Neural crest cell (in vitro differentiated cells): ENCODE measurements around the gene CHAT. TPM values are rescaled to one million over a fixed set of nuclear protein-coding genes. Genes with fewer than 3 reads are reported as not detected.
A peak's percentile ranks its signal among the peaks of the same experiment; 100 is the strongest.

Experiments used
- DNase-seq: peaks from one replicate; pipeline ENCODE4 v3.0.0; 2021; ENCODE audit warnings: low read depth, mixed read lengths, low spot score
- H3K27ac Mint-ChIP-seq: one replicate; pipeline ENCODE4 v1.8.0; 2021; ENCODE audit warnings: mild to moderate bottlenecking, mixed read lengths; ENCODE audit not compliant: unreplicated experiment
- H3K27me3 Mint-ChIP-seq: 2 replicates; pipeline ENCODE4 v1.8.0; 2021; ENCODE audit warnings: low read depth, mild to moderate bottlenecking, mixed read lengths
- H3K36me3 Mint-ChIP-seq: 2 replicates; pipeline ENCODE4 v1.8.0; 2021; ENCODE audit warnings: low read depth, mild to moderate bottlenecking, mixed read lengths
- H3K4me1 Mint-ChIP-seq: 2 replicates; pipeline ENCODE4 v1.8.0; 2021; ENCODE audit warnings: mixed read lengths
- H3K4me3 Mint-ChIP-seq: one replicate; pipeline ENCODE4 v1.8.0; 2021; ENCODE audit warnings: mild to moderate bottlenecking, mixed read lengths
- H3K9me3 Mint-ChIP-seq: 2 replicates; pipeline ENCODE4 v1.8.0; 2021; ENCODE audit warnings: mixed read lengths
- CTCF ChIP-seq: fragments of 200-600 bp; sonication (generic); conservative IDR thresholded peaks from 2 replicates; pipeline ENCODE4 v1.5.0; 2021; ENCODE audit warnings: antibody characterized with exemption, mild to moderate bottlenecking
- total RNA-seq: library from RNA; stranded (reverse); gene quantifications from 2 replicates; pipeline ENCODE4 v1.2.1, GENCODE V29; 2021

The CHAT gene
- total RNA-seq, 1 donor from 2014 or later = 2.7 TPM

GRCh38 chr10:49596836-49597235 lies 17.0 kb upstream of the CHAT start:
- no peak overlapping the region for H3K27ac Mint-ChIP-seq
- peaks cover 9% of the 10 kb centered on the region for H3K4me1 Mint-ChIP-seq
- TF ChIP-seq CTCF = no peak
- no peaks in the 10 kb centered on the region for H3K36me3 Mint-ChIP-seq
- H3K9me3 Mint-ChIP-seq = no peaks in the 10 kb centered on the region
- H3K4me3 Mint-ChIP-seq = no peak overlapping the region
- peaks cover 27% of the 10 kb centered on the region for H3K27me3 Mint-ChIP-seq
- no peak for DNase-seq

GRCh38 chr10:49597426-49598163 lies 16.2 kb upstream of the CHAT start:
- no peak for DNase-seq
- no peak overlapping the region for H3K4me3 Mint-ChIP-seq
- H3K27me3 Mint-ChIP-seq = peaks cover 34% of the 10 kb centered on the region
- no peak for TF ChIP-seq CTCF
- H3K9me3 Mint-ChIP-seq = no peaks in the 10 kb centered on the region
- no peaks in the 10 kb centered on the region for H3K36me3 Mint-ChIP-seq
- peak overlapping the region; percentile 81 for H3K27ac Mint-ChIP-seq
- H3K4me1 Mint-ChIP-seq = peaks cover 9% of the 10 kb centered on the region

GRCh38 chr10:49598164-49598856 lies 15.5 kb upstream of the CHAT start:
- H3K4me3 Mint-ChIP-seq = no peak overlapping the region
- no peaks in the 10 kb centered on the region for H3K36me3 Mint-ChIP-seq
- no peak for TF ChIP-seq CTCF
- H3K9me3 Mint-ChIP-seq = no peaks in the 10 kb centered on the region
- H3K27me3 Mint-ChIP-seq = peaks cover 42% of the 10 kb centered on the region
- no peak for DNase-seq
- H3K27ac Mint-ChIP-seq = no peak overlapping the region
- peaks cover 5% of the 10 kb centered on the region for H3K4me1 Mint-ChIP-seq

GRCh38 chr10:49598986-49599385 lies 14.9 kb upstream of the CHAT start:
- Mint-ChIP-seq H3K27ac (no peak overlapping the region), H3K27me3 (peaks cover 48% of the 10 kb centered on the region), H3K4me1 (peaks cover 5% of the 10 kb centered on the region), H3K9me3 (no peaks in the 10 kb centered on the region), H3K4me3 (no peak overlapping the region), H3K36me3 (no peaks in the 10 kb centered on the region)
- no peak for TF ChIP-seq CTCF
- no peak for DNase-seq

- no peak overlapping the region for H3K4me3 Mint-ChIP-seq
- TF ChIP-seq CTCF = no peak
- DNase-seq = no peak
- peaks cover 3% of the 10 kb centered on the region for H3K4me1 Mint-ChIP-seq
- no peak overlapping the region for H3K27ac Mint-ChIP-seq
- H3K9me3 Mint-ChIP-seq = no peaks in the 10 kb centered on the region
- H3K27me3 Mint-ChIP-seq = peaks cover 53% of the 10 kb centered on the region
- no peaks in the 10 kb centered on the region for H3K36me3 Mint-ChIP-seq
These were observed 14.3 kb upstream of the CHAT start for GRCh38 chr10:49599546-49599945.
